Activated CD8-positive, alpha-beta memory T cell treated with anti-CD3 and anti-CD28 coated beads for 36 hours (primary cell): ENCODE measurements around the gene MACO1. TPM values are rescaled to one million over a fixed set of nuclear protein-coding genes. Genes with fewer than 3 reads are reported as not detected.
"Not testable (repeated sequence)": the region's sequence is repeated elsewhere in the genome, so short reads cannot be mapped to it uniquely, and the experiment has no call there.

Source experiments
- CTCF ChIA-PET: fragments of 350-600 bp; sonication (Branson Sonifier 250); formaldehyde crosslinking; loops from one replicate; lab custom pipeline; 2021; ENCODE audit warnings: antibody characterized with exemption; lab: Charles Lee
- POLR2A ChIA-PET: fragments of 350-600 bp; sonication (Branson Sonifier 250); formaldehyde crosslinking; loops from one replicate; lab custom pipeline; 2021; ENCODE audit warnings: antibody characterized with exemption; lab: Charles Lee
- total RNA-seq, 2 experiments: library from RNA; stranded (reverse); gene quantifications; one replicate each; pipeline ENCODE4 v1.2.3, GENCODE V29; 2021

The MACO1 gene
- total RNA-seq, 2 experiments from 2014 or later, result 15.0 to 16.4 TPM

DNA sequence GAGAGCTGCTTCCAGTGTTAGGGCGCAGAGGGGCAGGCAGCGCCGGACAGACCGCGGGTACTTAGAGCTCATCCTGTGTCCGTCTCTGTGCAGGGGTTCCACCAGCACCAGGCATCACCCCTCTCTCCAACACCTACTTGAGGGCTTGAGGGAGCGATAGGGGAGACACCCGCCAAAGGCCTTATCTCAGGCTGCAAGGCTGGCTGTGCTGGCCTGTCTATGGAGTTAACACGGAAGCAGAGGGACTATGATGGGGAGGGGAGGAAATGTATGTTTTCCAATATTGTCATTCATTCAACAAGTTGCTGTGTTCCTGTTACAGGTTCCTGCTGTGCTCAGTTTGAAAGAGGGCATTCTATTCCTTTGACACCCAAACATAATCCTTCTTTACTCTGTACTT, 10.0 kb upstream of the MACO1 start, which contains the start of gene RHCE:
Gene RHCE, minus strand, starts transcription at position 111 of the 400 bp plus-strand sequence. Its CDS starts 39 bp downstream, at position 72.
- POLR2A ChIA-PET, CTCF ChIA-PET: not testable (repeated sequence)

DNA sequence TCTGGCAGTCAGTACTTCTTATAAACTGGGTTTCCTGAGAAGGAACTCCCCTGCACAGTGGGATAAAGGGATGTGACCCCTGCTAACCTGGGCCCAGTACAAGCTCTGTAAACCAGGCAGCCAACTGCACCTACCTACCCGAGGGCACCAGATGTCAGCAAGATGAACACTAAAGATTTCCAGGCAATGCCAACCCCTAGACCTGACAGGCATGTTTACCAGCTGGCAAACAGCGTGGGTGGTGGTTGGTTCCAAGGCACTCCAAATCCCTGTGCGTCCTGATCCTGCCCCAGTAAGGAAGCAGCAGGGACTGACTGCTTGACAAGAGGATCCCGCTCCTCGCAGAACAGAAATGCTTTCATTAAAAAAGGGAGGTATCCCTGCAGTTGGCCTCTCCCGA, 7.5 kb upstream of the MACO1 start:
- POLR2A ChIA-PET, CTCF ChIA-PET: not testable (repeated sequence)

DNA sequence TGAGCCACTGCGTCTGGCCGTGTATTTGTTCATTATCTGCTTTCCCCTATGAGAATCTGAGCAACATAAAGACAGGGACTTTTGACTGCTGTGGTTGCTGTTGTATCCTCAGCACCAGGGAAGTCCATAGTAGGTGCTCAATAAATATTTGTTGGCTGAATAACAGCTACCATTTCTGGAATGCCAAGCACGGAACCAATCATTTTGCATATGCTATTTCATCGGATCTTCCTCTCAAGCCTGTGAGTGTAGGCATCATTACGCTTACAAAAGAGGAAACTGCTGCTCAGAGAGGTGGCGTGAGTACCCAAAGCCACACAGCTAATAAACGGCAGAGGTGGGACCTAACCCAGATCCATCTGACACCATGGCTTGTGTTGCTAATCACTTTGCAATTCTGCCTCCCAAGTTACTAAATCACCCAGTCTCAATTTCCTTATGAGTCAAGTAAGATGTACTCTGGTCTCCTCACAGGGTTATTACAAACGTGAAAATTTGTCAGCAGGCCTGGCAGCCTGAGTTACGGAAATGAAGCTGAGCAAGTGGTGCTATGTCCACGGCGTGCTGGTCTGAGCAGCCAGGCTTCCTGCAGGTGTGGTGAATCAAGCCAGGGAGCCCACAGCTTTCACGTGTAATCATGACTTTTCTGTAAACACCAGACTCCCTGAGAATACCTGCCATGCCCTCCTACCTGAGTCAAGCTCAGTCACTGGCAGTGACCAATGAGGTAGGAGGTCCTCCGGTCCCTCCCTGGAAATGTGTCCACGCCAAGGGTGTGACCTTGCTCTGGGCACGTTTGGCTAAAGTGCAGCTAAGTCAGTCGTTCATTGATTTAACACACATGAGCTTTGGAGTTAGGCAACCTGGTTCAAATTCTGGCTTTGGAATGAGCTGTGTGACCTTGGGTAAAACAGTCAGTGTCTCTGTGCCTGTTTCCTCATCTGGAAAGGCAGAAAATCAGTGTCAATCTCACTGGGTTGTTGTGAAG, 5.3 kb upstream of the MACO1 start:
- CTCF ChIA-PET, result no interaction called here

DNA sequence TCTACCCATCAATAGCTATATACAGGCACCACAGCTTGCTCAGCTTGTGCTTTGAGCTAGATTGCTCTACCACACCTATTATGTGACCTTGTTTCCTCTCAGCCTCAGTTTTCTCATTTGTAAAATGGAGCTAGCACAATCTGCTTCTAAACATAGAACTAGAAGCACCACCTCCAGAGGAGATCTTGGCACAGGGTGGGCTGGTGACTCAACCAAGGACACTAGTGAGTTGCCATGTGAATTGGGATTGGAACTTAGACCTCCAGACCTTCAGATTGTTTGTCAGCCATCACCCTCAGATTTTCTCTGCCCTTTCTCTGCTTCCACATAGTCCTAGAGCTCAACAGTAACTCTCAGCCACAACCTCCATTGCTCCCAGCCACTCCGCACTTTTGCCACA, 3.0 kb upstream of the MACO1 start:
- CTCF ChIA-PET, result no interaction called here
- POLR2A ChIA-PET, result interaction anchor here (0.6 to 0.9 kb wide), 2 partner anchors 393 to 615 kb away, joined by 3 to 14 read pairs; no protein-coding TSS in a partner anchor

More for the DNA sequence above, 5.3 kb upstream of the MACO1 start:
- POLR2A ChIA-PET, result no interaction called here

DNA sequence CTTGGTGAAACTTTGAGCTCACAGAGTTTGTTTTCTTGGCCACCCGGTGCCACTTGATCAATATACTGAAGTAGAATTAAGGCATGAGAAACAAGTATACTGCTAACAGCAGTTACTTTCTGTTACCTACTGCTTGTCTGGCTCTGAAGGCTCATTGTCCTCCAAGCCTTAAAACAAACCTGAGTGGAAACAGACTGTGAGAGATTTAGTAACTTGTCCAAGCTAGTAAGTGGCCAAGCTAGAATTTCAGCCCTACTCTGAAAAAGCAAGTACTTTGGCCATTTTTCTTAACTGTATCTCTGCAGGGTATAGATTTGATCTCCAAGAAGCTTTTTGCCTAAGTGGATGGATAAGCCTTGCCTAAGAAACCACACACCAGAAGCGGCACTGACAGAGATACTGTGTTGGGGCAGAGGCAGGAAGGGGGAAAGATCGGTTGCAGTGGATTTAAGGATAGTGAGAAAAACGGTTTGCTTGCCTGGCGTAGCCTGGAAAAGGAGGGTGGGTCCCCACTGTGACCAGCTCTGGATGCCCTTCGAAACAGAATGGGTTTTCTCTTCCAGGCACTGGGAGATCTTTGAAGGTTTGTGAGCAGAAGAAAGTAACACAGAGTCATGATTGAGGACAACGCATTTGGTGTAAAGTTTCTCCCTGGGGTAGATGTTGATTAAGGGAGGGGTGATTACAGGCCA, 2.1 kb upstream of the MACO1 start:
- CTCF ChIA-PET, result interaction anchor here (1.2 kb wide), 1 partner anchor 47 kb away, joined by 3 read pairs; no protein-coding TSS in a partner anchor
- POLR2A ChIA-PET, result interaction anchor here (0.6 to 0.9 kb wide), 2 partner anchors 392 to 786 kb away, joined by 3 to 9 read pairs; no protein-coding TSS in a partner anchor

DNA sequence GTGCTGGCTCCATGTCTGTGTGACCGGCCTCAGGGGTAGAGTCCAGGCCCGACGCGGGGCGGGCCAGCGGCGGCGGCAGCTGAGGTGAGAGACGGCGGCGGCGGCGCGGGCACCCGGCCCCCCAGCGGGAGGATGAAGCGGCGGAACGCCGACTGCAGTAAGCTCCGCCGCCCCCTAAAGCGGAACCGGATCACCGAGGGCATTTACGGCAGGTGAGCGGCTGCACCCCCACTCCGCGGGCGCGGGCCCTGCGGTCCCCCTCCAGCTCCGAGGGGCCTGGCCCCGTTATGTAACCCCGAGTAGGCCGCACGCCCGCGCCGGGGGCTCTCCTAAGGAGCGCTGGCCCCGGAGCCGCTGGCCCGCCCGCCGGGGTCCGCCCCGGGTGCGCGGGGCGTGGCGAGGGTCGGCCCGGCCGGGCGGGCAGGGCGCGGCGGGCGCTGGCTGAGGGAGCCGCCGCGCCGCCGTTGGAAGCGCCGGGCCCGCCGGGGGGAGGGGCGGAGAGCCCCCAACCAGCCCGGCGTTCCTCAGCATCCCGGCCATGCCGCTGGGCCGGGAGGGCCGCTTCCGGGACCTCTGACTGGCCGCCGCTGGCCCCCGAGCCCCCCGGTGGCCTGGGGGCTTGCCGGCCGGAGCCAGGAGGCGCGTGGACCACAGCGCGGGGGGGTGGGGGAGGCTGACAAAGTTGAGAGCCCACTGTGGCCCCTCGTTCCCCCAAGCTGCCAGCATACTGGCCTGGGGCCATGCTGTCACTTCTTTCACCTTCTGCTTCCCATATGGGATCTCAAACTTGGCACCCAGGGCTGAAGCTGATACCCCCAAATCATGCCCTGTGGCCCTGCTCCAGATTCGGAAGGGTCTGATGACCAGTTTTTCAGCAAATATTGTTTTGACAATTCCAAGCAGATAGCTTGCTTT, 527 bp downstream of the MACO1 start:
- CTCF ChIA-PET, result no interaction called here
- POLR2A ChIA-PET, result interaction anchor here (0.5 to 1.4 kb wide), 6 partner anchors 14 to 888 kb away, joined by 3 to 10 read pairs (median 6); partner anchors contain the start of gene SYF2

DNA sequence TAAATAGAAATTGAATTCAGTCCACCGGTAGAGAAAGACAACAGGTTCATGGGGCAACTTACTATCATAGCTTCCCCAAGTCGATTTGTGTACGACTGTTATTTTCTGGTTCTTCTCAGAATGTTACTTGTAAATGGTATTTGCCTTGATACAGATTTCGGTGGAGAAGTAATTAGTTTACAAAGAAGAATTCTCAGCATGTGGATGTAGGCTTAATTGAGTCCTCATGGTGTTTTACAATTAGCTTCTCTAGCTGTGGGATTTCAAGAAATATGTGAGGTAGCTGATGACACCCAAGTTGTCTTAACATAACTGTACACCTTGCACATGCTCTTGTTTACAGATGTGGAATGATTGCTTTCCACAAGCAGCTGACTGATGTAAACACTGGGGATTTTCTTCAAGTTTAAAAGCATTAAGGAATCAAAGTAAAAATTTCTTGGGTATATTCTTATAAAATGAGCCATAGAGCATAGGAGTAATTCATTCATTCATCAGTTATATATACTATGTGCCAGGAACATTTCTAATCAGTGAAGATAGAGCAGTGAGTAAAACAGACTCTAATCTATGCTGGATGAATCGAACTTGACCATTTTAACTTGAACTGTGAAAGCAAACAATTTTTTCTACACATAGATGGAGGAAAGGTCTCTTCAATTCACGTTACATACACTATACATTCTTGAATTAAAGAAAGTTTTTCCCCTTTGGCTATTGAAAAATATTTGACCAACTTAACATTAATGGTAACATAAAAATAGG, 1.4 kb downstream of the MACO1 start:
- ChIA-PET CTCF (no interaction called here), POLR2A (interaction anchor here (0.5 to 0.7 kb wide), 3 partner anchors 75 to 887 kb away, joined by 3 to 8 read pairs (median 3); no protein-coding TSS in a partner anchor)

DNA sequence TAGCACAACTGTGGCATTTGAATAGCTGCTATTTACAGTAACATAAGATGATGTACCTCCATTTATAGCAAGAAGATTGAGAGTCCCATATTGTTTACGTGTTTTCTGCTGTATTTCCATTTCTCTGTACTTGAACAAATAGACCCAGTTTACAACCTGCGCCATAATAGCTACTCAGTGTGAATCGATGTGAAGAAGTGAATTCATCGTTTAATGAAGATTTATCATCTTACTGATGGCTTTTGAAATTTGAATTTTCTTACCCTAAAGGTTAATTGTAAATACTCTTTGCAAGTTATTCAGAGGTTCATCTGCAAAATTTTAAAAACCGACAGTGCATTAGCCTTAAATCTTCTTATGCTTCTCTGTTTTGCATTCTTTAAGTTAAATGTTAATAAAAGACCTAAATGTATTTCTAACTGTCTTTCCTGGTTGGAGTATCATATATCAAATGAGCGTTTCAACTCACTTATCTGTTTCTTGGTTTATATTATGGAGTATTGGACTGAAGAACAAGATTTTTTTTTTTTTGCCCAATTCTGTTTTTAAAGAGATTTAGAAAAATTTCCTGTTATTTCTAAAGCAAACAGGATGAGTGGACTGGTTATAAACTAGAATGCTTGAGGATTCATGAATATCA, 2.2 kb downstream of the MACO1 start:
- ChIA-PET POLR2A (no interaction called here), CTCF (no interaction called here)

DNA sequence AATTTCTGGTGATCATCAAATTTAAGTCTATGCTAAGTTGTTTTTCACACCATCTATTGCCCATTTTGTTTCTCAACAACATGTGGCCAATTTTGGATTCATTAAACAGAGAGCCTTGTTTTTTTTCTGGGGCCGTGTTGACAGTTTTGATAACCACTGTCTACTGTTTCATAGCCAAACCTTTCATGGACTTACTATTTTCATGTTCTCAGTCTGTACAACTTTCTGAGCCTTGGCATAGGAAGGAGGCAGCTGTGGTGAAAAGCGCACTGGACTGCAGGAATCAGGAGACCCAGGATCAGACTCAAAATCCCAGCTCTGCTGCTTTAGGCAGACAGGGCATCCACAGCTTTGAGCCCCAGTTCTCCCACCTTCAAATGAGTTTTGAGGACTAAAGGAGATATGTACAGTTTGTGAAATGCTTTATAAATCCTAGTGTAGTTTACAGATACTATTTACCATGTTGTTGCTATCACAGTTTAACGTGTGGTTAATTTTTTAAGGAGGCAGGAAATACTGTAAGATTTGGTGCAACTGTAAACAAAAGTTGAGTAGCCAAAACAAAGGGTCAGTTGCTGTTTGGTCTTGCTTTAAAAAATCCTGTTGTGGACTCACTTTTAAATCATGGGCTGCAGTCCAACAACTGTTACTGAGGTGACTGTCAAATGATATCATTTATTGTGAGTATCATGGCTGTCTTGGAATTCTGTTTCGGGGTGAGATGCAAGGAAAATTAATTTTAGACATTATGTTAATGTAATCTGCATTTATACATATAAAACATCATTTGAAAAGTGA, 2.9 kb downstream of the MACO1 start:
- POLR2A ChIA-PET, result no interaction called here
- CTCF ChIA-PET, result no interaction called here

DNA sequence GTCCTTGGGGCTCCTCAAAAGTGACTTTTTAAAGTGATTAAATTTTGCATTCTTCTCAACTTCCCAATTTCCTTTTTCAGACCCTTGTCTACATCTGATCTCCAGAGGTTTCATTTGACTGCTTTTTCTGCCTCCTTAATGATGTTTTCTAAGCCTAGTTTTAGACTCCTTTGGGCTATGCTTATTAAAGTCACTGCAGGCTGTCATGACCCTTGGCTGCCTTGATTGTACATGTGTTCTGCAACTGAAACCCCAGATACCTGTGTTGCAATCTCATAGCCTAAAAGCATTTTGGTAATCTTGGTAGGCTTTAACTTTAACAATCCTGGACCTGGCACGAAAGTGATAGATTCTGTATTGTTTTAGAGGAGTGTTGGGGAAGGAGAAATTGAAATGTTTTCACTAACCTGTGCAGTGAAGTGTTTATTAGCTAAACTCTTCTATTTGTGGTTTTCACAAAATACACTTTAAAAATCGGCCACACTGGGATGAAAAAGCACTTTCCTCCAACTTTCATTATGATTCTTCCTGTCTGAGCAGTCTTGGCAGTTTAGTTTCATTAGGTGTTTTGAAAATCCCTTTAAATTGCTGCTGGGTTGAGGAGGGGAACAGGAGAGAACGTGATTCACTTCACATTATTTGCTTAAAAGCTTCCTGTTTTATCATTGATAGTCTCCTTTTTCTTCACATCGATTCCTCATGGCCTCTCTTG, 4.9 kb downstream of the MACO1 start:
- CTCF ChIA-PET, result interaction anchor here (0.7 kb wide), 1 partner anchor 50 kb away, joined by 3 read pairs; no protein-coding TSS in a partner anchor
- POLR2A ChIA-PET, result no interaction called here

DNA sequence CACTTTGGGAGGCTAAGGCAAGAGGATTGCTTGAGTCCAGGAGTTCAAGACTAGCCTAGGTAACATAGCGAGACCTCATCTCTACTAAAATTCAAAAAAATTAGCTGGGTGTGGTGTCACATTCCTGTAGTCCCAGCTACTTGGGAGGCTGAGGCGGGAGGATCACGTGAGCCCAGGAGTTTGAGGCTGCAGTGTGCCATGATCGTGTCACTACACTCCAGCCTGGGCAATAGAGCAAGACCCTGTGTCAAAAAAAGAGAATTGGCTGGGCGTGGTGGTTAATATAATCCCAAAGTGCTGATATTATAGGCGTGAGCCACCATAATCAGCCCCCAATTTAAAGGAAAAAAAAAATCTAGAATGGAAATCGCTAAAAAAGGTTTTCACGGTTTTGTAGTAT, 7.0 kb downstream of the MACO1 start:
- POLR2A ChIA-PET, result interaction anchor here (0.7 kb wide), 2 partner anchors 134 to 260 kb away, joined by 8 read pairs; no protein-coding TSS in a partner anchor
- CTCF ChIA-PET, result interaction anchor here (0.6 kb wide), 1 partner anchor 30 kb away, joined by 4 read pairs; no protein-coding TSS in a partner anchor

DNA sequence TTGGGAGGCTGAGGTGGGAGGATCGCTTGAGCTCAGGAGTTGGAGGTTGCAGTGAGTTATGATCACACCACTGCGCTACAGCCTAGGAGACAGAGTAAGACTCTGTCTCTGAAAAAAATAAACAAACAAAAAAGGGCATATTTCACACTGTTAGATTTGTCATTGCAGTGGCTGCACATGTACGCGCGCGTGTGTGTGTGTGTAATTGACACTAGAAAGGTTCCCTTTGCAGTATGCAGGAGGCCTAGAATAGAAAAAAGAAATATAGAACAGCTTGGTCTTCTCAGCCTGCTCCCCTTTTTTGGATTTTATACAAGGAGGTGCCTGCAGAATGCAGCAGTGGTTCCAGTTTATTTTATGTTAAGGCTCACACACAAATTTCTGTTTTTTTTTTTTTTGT, 8.6 kb downstream of the MACO1 start:
- CTCF ChIA-PET, result interaction anchor here (0.7 kb wide), 2 partner anchors 26 to 126 kb away, joined by 3 read pairs; no protein-coding TSS in a partner anchor
- POLR2A ChIA-PET, result interaction anchor here (0.7 kb wide), 1 partner anchor 291 kb away, joined by 4 read pairs; no protein-coding TSS in a partner anchor

DNA sequence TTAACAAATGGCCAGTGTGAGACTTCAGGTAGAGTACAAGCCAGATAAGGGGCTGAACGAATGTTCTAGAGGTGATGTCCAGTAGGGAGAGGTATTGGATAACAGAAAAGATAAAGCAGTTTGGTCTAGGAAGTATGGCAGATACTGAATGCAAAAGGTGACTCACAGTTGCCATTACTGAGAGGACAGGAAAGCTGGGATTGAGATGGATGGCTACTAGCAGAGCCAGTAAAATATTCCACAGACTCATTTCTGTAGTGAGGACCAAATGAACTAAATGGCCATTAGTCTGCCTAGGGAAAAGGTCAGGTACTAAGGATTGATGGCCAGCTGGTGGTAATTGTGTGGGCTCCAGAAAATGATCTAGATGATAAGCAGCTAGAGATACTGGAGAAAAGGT, 11.5 kb downstream of the MACO1 start:
- ChIA-PET CTCF (interaction anchor here (1.5 kb wide), 1 partner anchor 187 kb away, joined by 3 read pairs; no protein-coding TSS in a partner anchor), POLR2A (no interaction called here)

DNA sequence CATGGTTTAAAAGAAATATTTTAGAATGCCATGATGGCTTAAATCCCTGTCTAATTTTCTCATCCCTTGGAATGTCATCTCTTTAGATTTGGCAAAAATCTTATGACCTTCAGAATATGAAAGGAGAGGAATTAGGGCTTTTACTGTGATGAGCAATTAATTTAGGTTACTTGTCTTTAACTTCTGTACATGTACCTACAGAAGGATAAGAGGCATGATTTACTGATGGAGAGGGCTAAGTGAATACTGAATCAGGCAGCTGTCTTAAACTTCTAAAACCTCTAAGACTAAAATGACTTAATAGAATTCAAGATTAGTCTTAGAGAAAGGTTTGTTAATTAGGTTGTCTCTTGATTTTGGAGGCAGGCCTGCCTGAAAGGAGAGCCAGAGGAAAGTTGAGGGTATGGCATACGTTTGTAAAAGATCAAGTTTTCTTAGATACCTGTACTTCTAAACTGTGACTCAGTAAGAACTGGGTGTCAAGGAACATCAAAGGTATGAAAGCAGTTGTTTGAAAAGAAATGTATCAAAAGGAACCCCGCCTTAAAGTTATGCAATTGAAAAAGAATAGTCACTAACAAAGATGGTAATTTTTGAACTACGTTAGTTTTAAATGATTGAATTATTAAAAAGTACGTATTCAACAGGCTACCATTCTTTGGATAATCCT, 12.5 kb downstream of the MACO1 start:
- ChIA-PET POLR2A (interaction anchor here (0.6 kb wide), 1 partner anchor 316 kb away, joined by 6 read pairs; no protein-coding TSS in a partner anchor), CTCF (no interaction called here)

DNA sequence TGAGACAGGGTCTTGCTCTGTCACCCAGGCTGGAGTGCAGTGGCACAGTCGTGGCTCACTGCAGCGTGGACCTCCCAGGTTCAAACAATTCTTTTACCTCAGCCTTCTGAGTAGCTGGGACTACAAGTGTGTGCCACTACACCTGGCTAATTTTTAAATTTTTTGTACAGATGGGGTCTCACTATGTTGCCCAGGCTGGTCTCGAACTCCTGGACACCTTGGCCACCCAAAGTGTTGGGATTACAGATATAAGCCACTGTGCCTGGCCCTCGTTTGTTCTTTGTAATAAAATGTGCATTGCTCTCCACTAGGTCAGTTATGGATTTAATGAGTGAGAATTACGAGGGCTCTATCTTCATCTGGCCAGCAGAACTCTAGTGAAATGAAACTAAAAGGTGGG, 13.9 kb downstream of the MACO1 start:
- POLR2A ChIA-PET, CTCF ChIA-PET: not testable (repeated sequence)
